IPS DF 4.7 (cell line): ENCODE results near the gene DNTTIP2.
A peak's percentile ranks its signal among the peaks of the same experiment; 100 is the strongest.
"Not testable (repeated sequence)": the region's sequence is repeated elsewhere in the genome, so short reads cannot be mapped to it uniquely, and the experiment has no call there.

Source experiments
- DNase-seq: peaks from one replicate; pipeline ENCODE4 v3.0.0-alpha.2; 2013; ENCODE audit warnings: low spot score; ENCODE audit errors: extremely low read depth

Gene DNTTIP2

GRCh38 chr1:93876244-93876643, 2.8 kb downstream of the DNTTIP2 start:
- DNase-seq, result no peak

GRCh38 chr1:93874025-93874651, 4.9 kb downstream of the DNTTIP2 start:
- no peak for DNase-seq

- DNase-seq, result no peak
Observed at GRCh38 chr1:93871366-93871765, 7.6 kb downstream of the DNTTIP2 start.

GRCh38 chr1:93869653-93870052, 9.4 kb downstream of the DNTTIP2 start:
- no peak for DNase-seq

GRCh38 chr1:93868492-93868891, 10.5 kb downstream of the DNTTIP2 start:
- DNase-seq, result not testable (repeated sequence)

GRCh38 chr1:93865253-93865652, 13.8 kb downstream of the DNTTIP2 start:
- DNase-seq, result no peak

GRCh38 chr1:93864175-93864574, 14.8 kb downstream of the DNTTIP2 start:
- DNase-seq, result no peak

GRCh38 chr1:93857653-93858052, 21.4 kb downstream of the DNTTIP2 start:
- DNase-seq, result not testable (repeated sequence)

- not testable (repeated sequence) for DNase-seq
Observed at GRCh38 chr1:93855983-93856382, 23.0 kb downstream of the DNTTIP2 start.

- no peak for DNase-seq
Observed at GRCh38 chr1:93853940-93854339, 25.1 kb downstream of the DNTTIP2 start.

GRCh38 chr1:93851878-93852277, 27.1 kb downstream of the DNTTIP2 start:
- DNase-seq, result no peak

GRCh38 chr1:93851327-93851712, 27.7 kb downstream of the DNTTIP2 start:
- no peak for DNase-seq

GRCh38 chr1:93850687-93851326, 28.2 kb downstream of the DNTTIP2 start:
- not testable (repeated sequence) for DNase-seq

- no peak for DNase-seq
Observed at GRCh38 chr1:93848350-93848883, 30.6 kb downstream of the DNTTIP2 start.

- DNase-seq, result no peak
Observed at GRCh38 chr1:93847811-93848288, 31.2 kb downstream of the DNTTIP2 start.

GRCh38 chr1:93846992-93847810, 31.8 kb downstream of the DNTTIP2 start:
- peak; percentile 46 for DNase-seq

- DNase-seq, result peak; percentile 25
Observed at GRCh38 chr1:93846206-93846991, 32.6 kb downstream of the DNTTIP2 start.

GRCh38 chr1:93845538-93846205, 33.3 kb downstream of the DNTTIP2 start:
- no peak for DNase-seq

- DNase-seq, result peak; percentile 51
Observed at GRCh38 chr1:93844262-93845045, 34.6 kb downstream of the DNTTIP2 start.
